SK-N-SH treated with all-trans-retinoic acid at 6 μM for 48 hours (cell line): Measurements from ENCODE around the gene MREG.

Experiments used
- ATAC-seq: fragments of 200-7000 bp; cut with Tn5 transposase; 3 replicates; pipeline ENCODE4 v1.9.1; 2020; ENCODE audit warnings: mild to moderate bottlenecking, moderate library complexity
- ARNTL ChIP-seq: fragments of 450-650 bp; formaldehyde crosslinking; IDR thresholded peaks from 2 replicates; pipeline ENCODE4 v1.5.0; 2020; ENCODE audit warnings: low read depth, mild to moderate bottlenecking, moderate library complexity, borderline replicate concordance
- BACH2 ChIP-seq: fragments of 250-450 bp; sonication (Bioruptor Pico); IDR thresholded peaks from 2 replicates; pipeline ENCODE4 v1.9.0; 2021; ENCODE audit warnings: mild to moderate bottlenecking, borderline replicate concordance
- CREB5 ChIP-seq: fragments of 250-450 bp; sonication (Bioruptor Pico); IDR thresholded peaks from 2 replicates; pipeline ENCODE4 v1.5.1; 2020; ENCODE audit warnings: low read depth, mild to moderate bottlenecking, moderate library complexity
- CSDC2 ChIP-seq: fragments of 250-450 bp; sonication (Bioruptor Pico); IDR thresholded peaks from 2 replicates; pipeline ENCODE4 v1.5.0; 2020; ENCODE audit warnings: mild to moderate bottlenecking, moderate library complexity
- CSRNP3 ChIP-seq: fragments of 250-450 bp; sonication (Bioruptor Pico); IDR thresholded peaks from 2 replicates; pipeline ENCODE4 v1.5.1; 2021; ENCODE audit warnings: mild to moderate bottlenecking, moderate library complexity
- ESRRG ChIP-seq: fragments of 250-450 bp; sonication (Bioruptor Pico); IDR thresholded peaks from 2 replicates; pipeline ENCODE4 v1.6.1; 2021; ENCODE audit warnings: mild to moderate bottlenecking
- GLIS3 ChIP-seq: fragments of 250-450 bp; sonication (Bioruptor Pico); IDR thresholded peaks from 2 replicates; pipeline ENCODE4 v1.5.0; 2020; ENCODE audit warnings: mild to moderate bottlenecking, moderate library complexity
- ISL1 ChIP-seq: fragments of 250-450 bp; sonication (Bioruptor Pico); IDR thresholded peaks from 2 replicates; pipeline ENCODE4 v2.1.2; 2022; ENCODE audit warnings: mild to moderate bottlenecking, moderate library complexity
- POU6F1 ChIP-seq: fragments of 250-450 bp; sonication (Bioruptor Pico); IDR thresholded peaks from 2 replicates; pipeline ENCODE4 v1.8.0; 2021; ENCODE audit warnings: low read depth, mild to moderate bottlenecking, moderate library complexity, borderline replicate concordance
- PPARA ChIP-seq: fragments of 250-450 bp; sonication (Bioruptor Pico); IDR thresholded peaks from 2 replicates; pipeline ENCODE4 v1.5.0; 2020; ENCODE audit warnings: mild to moderate bottlenecking, borderline replicate concordance
- RARB ChIP-seq: fragments of 250-450 bp; sonication (Bioruptor Pico); IDR thresholded peaks from 2 replicates; pipeline ENCODE4 v1.8.0; 2021; ENCODE audit warnings: mild to moderate bottlenecking, moderate library complexity
- SNAI2 ChIP-seq: fragments of 250-450 bp; sonication (Bioruptor Pico); IDR thresholded peaks from 2 replicates; pipeline ENCODE4 v1.5.0; 2020; ENCODE audit warnings: mild to moderate bottlenecking, moderate library complexity
- TCF4 ChIP-seq: fragments of 250-450 bp; sonication (Bioruptor Pico); IDR thresholded peaks from 2 replicates; pipeline ENCODE4 v1.8.0; 2021; ENCODE audit warnings: mild to moderate bottlenecking, moderate library complexity, borderline replicate concordance
- TSHZ2 ChIP-seq: fragments of 250-450 bp; sonication (Bioruptor Pico); IDR thresholded peaks from 2 replicates; pipeline ENCODE4 v1.5.0; 2020; ENCODE audit warnings: mild to moderate bottlenecking, moderate library complexity
- ZC3H10 ChIP-seq: fragments of 250-450 bp; sonication (Bioruptor Pico); IDR thresholded peaks from 2 replicates; pipeline ENCODE4 v1.5.1; 2021; ENCODE audit warnings: mild to moderate bottlenecking, moderate library complexity
- ZFP3 ChIP-seq: fragments of 250-450 bp; sonication (Bioruptor Pico); IDR thresholded peaks from 2 replicates; pipeline ENCODE4 v1.5.0; 2020; ENCODE audit warnings: mild to moderate bottlenecking, moderate library complexity
- ZNF565 ChIP-seq: fragments of 450-650 bp; formaldehyde crosslinking; conservative IDR thresholded peaks from 2 replicates; pipeline ENCODE4 v1.5.0; 2020; ENCODE audit warnings: low read depth, mild to moderate bottlenecking, moderate library complexity
- ZNF70 ChIP-seq: fragments of 450-650 bp; formaldehyde crosslinking; IDR thresholded peaks from 2 replicates; pipeline ENCODE4 v1.5.0; 2020; ENCODE audit warnings: mild to moderate bottlenecking, moderate library complexity
- ZNF8 ChIP-seq: fragments of 450-650 bp; formaldehyde crosslinking; IDR thresholded peaks from 2 replicates; pipeline ENCODE4 v1.5.0; 2020; ENCODE audit warnings: mild to moderate bottlenecking, moderate library complexity

MREG gene

GRCh38 chr2:215910180-215910579, 103.2 kb downstream of the MREG start (continued):
- TF ChIP-seq CSRNP3: no peak
- no peak for TF ChIP-seq ISL1
- TF ChIP-seq GLIS3 (CRISPR knock-in tag): no peak
- TF ChIP-seq BACH2 (CRISPR knock-in tag): no peak

GRCh38 chr2:215907147-215907546, 106.2 kb downstream of the MREG start:
- TF ChIP-seq PPARA (no peak), ISL1 (no peak), RARB (CRISPR knock-in tag) (no peak), ZFP3 (CRISPR knock-in tag) (no peak), CSRNP3 (no peak), SNAI2 (CRISPR knock-in tag) (no peak), ZC3H10 (CRISPR knock-in tag) (no peak), TSHZ2 (CRISPR knock-in tag) (no peak), TCF4 (no peak), CREB5 (no peak)
- ATAC-seq: no peak

- no peak for TF ChIP-seq ZNF70 (CRISPR knock-in tag)
- TF ChIP-seq CSRNP3: no peak
- TF ChIP-seq ARNTL (CRISPR knock-in tag): no peak
- no peak for TF ChIP-seq RARB (CRISPR knock-in tag)
- no peak for TF ChIP-seq SNAI2 (CRISPR knock-in tag)
- TF ChIP-seq CSDC2 (CRISPR knock-in tag): no peak
- TF ChIP-seq PPARA: no peak
- TF ChIP-seq CREB5: no peak
- no peak for TF ChIP-seq ZNF565 (CRISPR knock-in tag)
- TF ChIP-seq ISL1: no peak
- no peak for TF ChIP-seq BACH2 (CRISPR knock-in tag)
- TF ChIP-seq ZNF8: no peak
- no peak for TF ChIP-seq ZC3H10 (CRISPR knock-in tag)
- no peak for TF ChIP-seq ESRRG (CRISPR knock-in tag)
- no peak for TF ChIP-seq ZFP3 (CRISPR knock-in tag)
- TF ChIP-seq TCF4: no peak
- no peak for TF ChIP-seq POU6F1 (CRISPR knock-in tag)
- TF ChIP-seq, all 23 proteins: peak for 0
- no peak for ATAC-seq
Observed at GRCh38 chr2:215906458-215906857, 106.9 kb downstream of the MREG start.
